ENCODE results near the gene MMP3.

DNA sequence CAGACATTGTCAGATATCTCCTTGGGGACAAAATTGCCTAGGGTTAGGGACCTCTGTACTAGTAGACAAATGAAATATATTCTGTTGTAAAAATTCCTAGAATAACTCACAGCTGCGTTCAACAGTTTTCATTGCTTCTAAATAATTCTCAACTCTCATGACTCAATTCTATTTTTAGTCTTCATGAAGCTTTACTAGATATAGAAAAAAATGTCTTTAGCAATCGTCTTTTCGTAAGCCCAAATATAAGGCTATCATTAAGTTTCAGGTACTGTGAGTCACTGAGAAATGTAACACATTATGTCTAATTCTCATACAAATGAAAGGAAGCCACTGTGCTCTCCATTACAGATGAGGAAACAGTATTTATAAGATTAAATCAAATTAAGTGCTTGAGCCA lies 24.9 kb upstream of the MMP3 start:
- TF ChIP-seq, protein P1, sequence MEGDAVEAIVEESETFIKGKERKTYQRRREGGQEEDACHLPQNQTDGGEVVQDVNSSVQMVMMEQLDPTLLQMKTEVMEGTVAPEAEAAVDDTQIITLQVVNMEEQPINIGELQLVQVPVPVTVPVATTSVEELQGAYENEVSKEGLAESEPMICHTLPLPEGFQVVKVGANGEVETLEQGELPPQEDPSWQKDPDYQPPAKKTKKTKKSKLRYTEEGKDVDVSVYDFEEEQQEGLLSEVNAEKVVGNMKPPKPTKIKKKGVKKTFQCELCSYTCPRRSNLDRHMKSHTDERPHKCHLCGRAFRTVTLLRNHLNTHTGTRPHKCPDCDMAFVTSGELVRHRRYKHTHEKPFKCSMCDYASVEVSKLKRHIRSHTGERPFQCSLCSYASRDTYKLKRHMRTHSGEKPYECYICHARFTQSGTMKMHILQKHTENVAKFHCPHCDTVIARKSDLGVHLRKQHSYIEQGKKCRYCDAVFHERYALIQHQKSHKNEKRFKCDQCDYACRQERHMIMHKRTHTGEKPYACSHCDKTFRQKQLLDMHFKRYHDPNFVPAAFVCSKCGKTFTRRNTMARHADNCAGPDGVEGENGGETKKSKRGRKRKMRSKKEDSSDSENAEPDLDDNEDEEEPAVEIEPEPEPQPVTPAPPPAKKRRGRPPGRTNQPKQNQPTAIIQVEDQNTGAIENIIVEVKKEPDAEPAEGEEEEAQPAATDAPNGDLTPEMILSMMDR (IDR thresholded peaks at IDR 0.05; ENCODE audit: borderline replicate concordance, extremely low read depth, low read length, poor library complexity, severe bottlenecking) = no peak
- TF ChIP-seq EZH2 (IDR thresholded peaks at IDR 0.05; ENCODE audit: borderline replicate concordance, low read depth, low read length, severe bottlenecking) = no peak

All from DND-41 (cell line).